Subcutaneous abdominal adipose tissue (tissue), 5 donors: Measurements from ENCODE around the gene SLC38A2.

Experiments used
- H3K27ac ChIP-seq: one replicate; pipeline ENCODE4 v1.7.0; 2013; ENCODE audit warnings: low read depth, mild to moderate bottlenecking, inconsistent platforms, low read length, moderate library complexity
- H3K27me3 ChIP-seq, 5 donors: one replicate each; pipeline ENCODE4 v1.7.0; 2013; ENCODE audit warnings: low read length in 5 of 5, inconsistent platforms in 1 of 5; ENCODE audit not compliant: control insufficient read depth in 5 of 5, insufficient read depth in 4 of 5
- H3K36me3 ChIP-seq, 5 donors: one replicate each; pipeline ENCODE4 v1.7.0; 2013; ENCODE audit warnings: low read length in 5 of 5; ENCODE audit not compliant: control insufficient read depth in 5 of 5, insufficient read depth in 5 of 5
- H3K4me1 ChIP-seq, 5 donors: one replicate each; pipeline ENCODE4 v1.7.0; 2013; ENCODE audit warnings: low read length in 5 of 5, mild to moderate bottlenecking in 3 of 5, moderate library complexity in 1 of 5; ENCODE audit not compliant: control insufficient read depth in 5 of 5, insufficient read depth in 5 of 5
- H3K4me3 ChIP-seq, 5 donors: one replicate each; pipeline ENCODE4 v1.7.0; 2013; ENCODE audit warnings: low read length in 5 of 5, low read depth in 1 of 5
- H3K9ac ChIP-seq, 5 donors: one replicate each; pipeline ENCODE4 v1.7.0; 2013; ENCODE audit warnings: low read length in 5 of 5, mild to moderate bottlenecking in 4 of 5, moderate library complexity in 3 of 5
- H3K9me3 ChIP-seq, 5 donors: one replicate each; pipeline ENCODE4 v1.7.0; 2013; ENCODE audit warnings: low read length in 5 of 5; ENCODE audit not compliant: control insufficient read depth in 5 of 5
- donor health status: healthy.
- donor health status: healthy.
- donor health status: healthy.
- donor health status: healthy.
- donor health status: healthy.

The SLC38A2 gene

GRCh38 chr12:46363582-46364299 lies 8.8 kb downstream of the SLC38A2 start:
- H3K27ac ChIP-seq = peak overlapping the region; percentile 99
- H3K4me3 ChIP-seq = no peak overlapping the region
- H3K36me3 ChIP-seq = peaks cover 84 to 98% (median 97%) of the 10 kb centered on the region in 5 donors
- H3K9me3 ChIP-seq = no peaks in the 10 kb centered on the region
- H3K27me3 ChIP-seq = no peaks in the 10 kb centered on the region
- H3K9ac ChIP-seq = no peak overlapping the region
- peaks cover 7 to 52% (median 45%) of the 10 kb centered on the region in 5 donors for H3K4me1 ChIP-seq

DNA sequence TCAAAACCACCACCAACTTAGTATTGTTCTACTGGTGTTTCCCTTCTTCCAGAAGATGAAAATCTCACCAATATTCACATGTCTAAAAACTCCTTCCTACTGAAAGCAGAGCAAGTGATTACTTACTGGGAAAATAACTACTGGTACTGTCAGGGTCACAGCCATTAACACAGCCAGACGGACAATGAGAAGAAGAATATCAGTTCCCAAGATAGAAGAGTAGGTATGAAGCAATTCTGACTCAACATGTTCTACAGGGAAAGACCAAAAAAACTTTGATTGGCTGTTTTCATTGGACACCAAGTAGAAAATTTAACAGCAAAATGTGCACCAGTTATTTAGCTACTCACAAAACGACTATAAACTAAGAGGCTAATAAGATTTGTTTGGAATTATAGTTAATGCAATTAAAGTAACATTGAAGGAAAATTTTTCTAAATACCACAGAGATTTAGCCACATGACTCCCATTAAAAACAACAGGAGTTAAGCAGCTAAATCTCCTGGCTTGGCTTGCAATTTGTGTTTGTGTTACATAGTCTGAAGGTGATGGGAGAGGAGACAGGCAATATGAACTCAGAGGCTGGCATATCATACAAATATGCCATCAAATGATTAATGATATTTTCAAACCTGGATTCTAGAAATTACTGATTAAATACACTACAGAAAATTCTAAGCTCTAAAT lies 9.5 kb downstream of the SLC38A2 start:
- Histone ChIP-seq H3K36me3 (peaks cover 84 to 94% (median 92%) of the 10 kb centered on the region in 5 donors), H3K9ac (no peak overlapping the region), H3K27ac (peak overlapping the region; percentile 99), H3K4me1 (peaks cover 5 to 45% (median 38%) of the 10 kb centered on the region in 5 donors), H3K27me3 (no peaks in the 10 kb centered on the region), H3K4me3 (no peak overlapping the region), H3K9me3 (no peaks in the 10 kb centered on the region)

GRCh38 chr12:46361667-46362034 lies 10.9 kb downstream of the SLC38A2 start:
- Histone ChIP-seq H3K27ac (no peak overlapping the region), H3K9me3 (no peaks in the 10 kb centered on the region), H3K36me3 (peaks cover 70 to 82% (median 78%) of the 10 kb centered on the region in 5 donors), H3K27me3 (no peaks in the 10 kb centered on the region), H3K4me1 (peaks cover 0 to 31% (median 24%) of the 10 kb centered on the region in 5 donors), H3K4me3 (no peak overlapping the region), H3K9ac (no peak overlapping the region)

DNA sequence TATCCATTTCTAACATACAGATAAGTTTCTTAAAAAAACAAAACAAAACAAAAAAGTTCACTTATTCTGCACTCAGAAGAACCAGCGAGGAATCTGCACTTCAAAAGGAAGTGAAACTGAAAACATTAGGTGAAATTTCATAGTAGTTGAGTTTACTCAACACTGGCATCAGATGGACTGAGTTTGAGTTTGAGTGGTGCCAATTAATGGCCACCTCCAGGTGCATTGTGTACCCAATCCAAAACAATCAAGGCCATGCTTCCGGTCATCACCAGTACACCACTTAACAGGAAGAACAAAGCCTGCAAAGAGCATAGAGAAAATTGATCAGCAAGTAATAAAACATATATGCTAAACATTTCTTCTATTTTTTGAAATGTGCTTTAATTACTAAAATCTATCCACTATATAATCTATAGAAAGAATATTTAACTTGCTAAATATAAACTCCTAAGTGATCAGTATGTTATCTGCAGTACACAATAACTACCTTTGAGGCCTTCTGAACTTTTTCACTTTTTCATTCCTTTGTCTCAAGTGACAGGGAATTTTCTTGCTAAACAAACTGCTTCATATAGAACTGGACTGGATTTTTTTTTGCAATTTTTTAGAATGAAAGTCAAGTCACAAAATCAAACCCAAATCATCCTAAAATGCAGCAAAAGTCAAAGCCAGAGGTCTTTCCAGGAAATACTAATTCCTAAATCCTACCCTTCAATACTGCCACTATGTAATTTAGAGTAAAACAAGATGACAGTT lies 11.5 kb downstream of the SLC38A2 start:
- Histone ChIP-seq H3K4me1 (peaks cover 0 to 26% (median 19%) of the 10 kb centered on the region in 5 donors), H3K9me3 (no peaks in the 10 kb centered on the region), H3K4me3 (no peak overlapping the region), H3K27me3 (no peaks in the 10 kb centered on the region), H3K9ac (no peak overlapping the region), H3K36me3 (peaks cover 65 to 76% (median 72%) of the 10 kb centered on the region in 5 donors), H3K27ac (no peak overlapping the region)

DNA sequence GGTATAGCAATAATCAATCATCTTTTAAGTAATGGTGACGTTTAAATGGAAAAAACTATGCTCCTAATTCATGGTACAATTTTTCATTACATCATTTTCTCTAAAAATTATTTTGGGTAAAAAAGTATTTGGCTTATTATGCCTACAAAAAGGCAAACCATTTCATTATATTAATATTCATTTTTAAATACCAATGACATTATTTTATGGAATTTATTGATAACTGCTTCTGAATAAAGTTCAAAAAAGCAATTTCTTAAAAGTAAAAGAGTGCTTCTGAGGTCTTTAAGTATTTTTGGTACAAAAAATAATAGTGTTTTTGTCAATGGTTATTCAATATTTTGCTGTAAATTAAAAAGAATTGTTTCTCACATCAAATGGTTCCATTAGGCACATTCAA lies 12.2 kb downstream of the SLC38A2 start:
- H3K9ac ChIP-seq = no peak overlapping the region
- H3K27ac ChIP-seq = no peak overlapping the region
- peaks cover 61 to 69% (median 66%) of the 10 kb centered on the region in 5 donors for H3K36me3 ChIP-seq
- peaks cover 0 to 18% (median 12%) of the 10 kb centered on the region in 5 donors for H3K4me1 ChIP-seq
- no peak overlapping the region for H3K4me3 ChIP-seq
- H3K27me3 ChIP-seq = no peaks in the 10 kb centered on the region
- H3K9me3 ChIP-seq = no peaks in the 10 kb centered on the region

DNA sequence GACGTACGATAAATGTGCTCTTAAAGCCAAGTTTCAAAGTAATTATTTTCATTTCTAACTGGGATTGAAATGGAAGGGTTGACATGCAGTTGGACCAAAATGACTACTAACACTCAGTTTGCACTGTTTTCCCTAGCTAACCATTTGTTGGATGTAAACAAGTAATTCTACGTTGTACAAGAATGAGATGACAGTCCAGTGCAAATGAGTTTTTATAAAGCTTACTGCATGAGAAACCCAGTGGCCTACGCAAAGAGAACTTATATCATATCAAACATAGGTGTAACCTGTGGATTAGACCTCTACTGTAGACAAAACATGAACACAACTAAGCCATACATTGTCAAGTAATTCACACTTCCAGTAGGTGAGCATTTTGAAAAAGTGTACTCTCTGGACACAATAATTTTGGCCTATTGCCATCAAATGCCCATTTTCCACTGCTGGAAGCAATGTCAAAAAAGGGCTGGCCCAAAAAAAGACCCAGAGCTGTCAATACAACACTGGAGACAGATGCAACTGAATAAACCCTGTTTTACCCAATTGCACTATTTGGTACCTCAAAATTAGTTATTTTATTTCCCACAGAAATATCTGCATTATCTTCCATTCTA lies 12.8 kb downstream of the SLC38A2 start:
- H3K4me3 ChIP-seq = no peak overlapping the region
- peaks cover 0 to 13% (median 6%) of the 10 kb centered on the region in 5 donors for H3K4me1 ChIP-seq
- no peaks in the 10 kb centered on the region for H3K27me3 ChIP-seq
- H3K9me3 ChIP-seq = no peaks in the 10 kb centered on the region
- H3K9ac ChIP-seq = no peak overlapping the region
- H3K27ac ChIP-seq = no peak overlapping the region
- H3K36me3 ChIP-seq = peaks cover 56 to 63% (median 61%) of the 10 kb centered on the region in 5 donors

- Histone ChIP-seq H3K27ac (no peak overlapping the region), H3K4me1 (peaks cover 0 to 12% (median 4%) of the 10 kb centered on the region in 5 donors), H3K4me3 (no peak overlapping the region), H3K27me3 (no peaks in the 10 kb centered on the region), H3K36me3 (peaks cover 51 to 56% (median 54%) of the 10 kb centered on the region in 5 donors), H3K9me3 (no peaks in the 10 kb centered on the region), H3K9ac (no peak overlapping the region)
These were observed 13.5 kb downstream of the SLC38A2 start for GRCh38 chr12:46358791-46359666.

DNA sequence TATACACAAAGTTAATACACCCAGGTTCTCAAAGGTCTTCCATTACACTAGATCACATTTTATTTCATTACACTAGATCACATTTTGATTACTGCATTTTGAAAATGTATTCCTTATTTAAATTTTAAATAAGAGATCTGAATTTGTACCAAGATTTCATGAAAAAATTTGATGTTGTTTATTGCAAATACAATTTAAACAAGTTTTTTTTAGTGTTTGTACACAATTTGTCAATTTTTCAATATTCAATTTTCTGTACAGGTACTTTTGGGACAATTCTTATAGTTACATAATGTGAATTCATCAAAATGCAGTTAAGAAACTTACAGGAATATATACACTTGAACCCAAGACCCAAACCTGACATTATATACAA lies 14.3 kb downstream of the SLC38A2 start:
- Histone ChIP-seq H3K9ac (no peak overlapping the region), H3K4me3 (no peak overlapping the region), H3K36me3 (peaks cover 44 to 49% (median 47%) of the 10 kb centered on the region in 5 donors), H3K9me3 (no peaks in the 10 kb centered on the region), H3K27ac (no peak overlapping the region), H3K27me3 (no peaks in the 10 kb centered on the region), H3K4me1 (peaks cover 0 to 7% (median 4%) of the 10 kb centered on the region in 5 donors)
